GM21526 (cell line): ENCODE results near the gene SLC7A9.
"Not testable (repeated sequence)": the region's sequence is repeated elsewhere in the genome, so short reads cannot be mapped to it uniquely, and the experiment has no call there.

Experiments
- ATAC-seq: cut with Tn5 transposase; IDR thresholded peaks from one replicate; pipeline ENCODE4 v1.9.1; 2021; ENCODE audit warnings: moderate library complexity; ENCODE audit not compliant: unreplicated experiment, low FRiP score

The SLC7A9 gene

GRCh38 chr19:32865326-32865725, 4.2 kb downstream of the SLC7A9 start:
- ATAC-seq, result no peak

GRCh38 chr19:32864318-32865007, 5.1 kb downstream of the SLC7A9 start:
- ATAC-seq, result no peak

GRCh38 chr19:32863841-32864240, 5.7 kb downstream of the SLC7A9 start:
- no peak for ATAC-seq

GRCh38 chr19:32863301-32863700, 6.3 kb downstream of the SLC7A9 start:
- ATAC-seq, result no peak

GRCh38 chr19:32862741-32863140, 6.8 kb downstream of the SLC7A9 start:
- no peak for ATAC-seq

- ATAC-seq, result no peak
Observed at GRCh38 chr19:32862173-32862572, 7.4 kb downstream of the SLC7A9 start.

- ATAC-seq, result no peak
Observed at GRCh38 chr19:32861596-32861995, 8.0 kb downstream of the SLC7A9 start.

GRCh38 chr19:32859591-32859990, 10.0 kb downstream of the SLC7A9 start:
- ATAC-seq, result no peak

- ATAC-seq, result no peak
Observed at GRCh38 chr19:32858559-32858958, 11.0 kb downstream of the SLC7A9 start.

GRCh38 chr19:32858155-32858554, 11.4 kb downstream of the SLC7A9 start:
- no peak for ATAC-seq

GRCh38 chr19:32857584-32857983, 12.0 kb downstream of the SLC7A9 start:
- ATAC-seq, result no peak

GRCh38 chr19:32856818-32857217, 12.7 kb downstream of the SLC7A9 start:
- not testable (repeated sequence) for ATAC-seq

- no peak for ATAC-seq
Observed at GRCh38 chr19:32852216-32852615, 17.4 kb downstream of the SLC7A9 start.

GRCh38 chr19:32848035-32848434, 21.5 kb downstream of the SLC7A9 start:
- ATAC-seq, result not testable (repeated sequence)

- no peak for ATAC-seq
Observed at GRCh38 chr19:32843716-32844245, 25.8 kb downstream of the SLC7A9 start.

GRCh38 chr19:32842061-32842460, 27.5 kb downstream of the SLC7A9 start:
- no peak for ATAC-seq

- ATAC-seq, result no peak
Observed at GRCh38 chr19:32837531-32837930, 32.0 kb downstream of the SLC7A9 start.

GRCh38 chr19:32833388-32833787, 36.2 kb downstream of the SLC7A9 start:
- ATAC-seq, result not testable (repeated sequence)

GRCh38 chr19:32832825-32833224, 36.7 kb downstream of the SLC7A9 start:
- ATAC-seq, result not testable (repeated sequence)

GRCh38 chr19:32832094-32832493, 37.5 kb downstream of the SLC7A9 start:
- ATAC-seq, result not testable (repeated sequence)

- ATAC-seq, result no peak
Observed at GRCh38 chr19:32831611-32832010, 38.0 kb downstream of the SLC7A9 start.

- no peak for ATAC-seq
Observed at GRCh38 chr19:32830231-32831014, 39.1 kb downstream of the SLC7A9 start.
